Testis (tissue), 2 donors: ENCODE measurements around the gene OPCML.

Experiments used
- POLR2A ChIP-seq: fragments of 450-650 bp; IDR thresholded peaks from one replicate; pipeline ENCODE4 v1.6.1; 2017; ENCODE audit warnings: antibody characterized with exemption, mild to moderate bottlenecking, moderate library complexity
- TF ChIP-seq, protein P1 (sequence below), 3 experiments: fragments of 450-650 bp in 2 of 3; fragments of 200-600 bp in 1 of 3; sonication (generic) in 1 of 3; IDR thresholded peaks; one replicate each; pipeline ENCODE4 v1.5.1; 2016 to 2019; ENCODE audit warnings: antibody characterized with exemption in 3 of 3, mild to moderate bottlenecking in 2 of 3, moderate library complexity in 1 of 3

- no peak for TF ChIP-seq POLR2A
- TF ChIP-seq, protein P1, sequence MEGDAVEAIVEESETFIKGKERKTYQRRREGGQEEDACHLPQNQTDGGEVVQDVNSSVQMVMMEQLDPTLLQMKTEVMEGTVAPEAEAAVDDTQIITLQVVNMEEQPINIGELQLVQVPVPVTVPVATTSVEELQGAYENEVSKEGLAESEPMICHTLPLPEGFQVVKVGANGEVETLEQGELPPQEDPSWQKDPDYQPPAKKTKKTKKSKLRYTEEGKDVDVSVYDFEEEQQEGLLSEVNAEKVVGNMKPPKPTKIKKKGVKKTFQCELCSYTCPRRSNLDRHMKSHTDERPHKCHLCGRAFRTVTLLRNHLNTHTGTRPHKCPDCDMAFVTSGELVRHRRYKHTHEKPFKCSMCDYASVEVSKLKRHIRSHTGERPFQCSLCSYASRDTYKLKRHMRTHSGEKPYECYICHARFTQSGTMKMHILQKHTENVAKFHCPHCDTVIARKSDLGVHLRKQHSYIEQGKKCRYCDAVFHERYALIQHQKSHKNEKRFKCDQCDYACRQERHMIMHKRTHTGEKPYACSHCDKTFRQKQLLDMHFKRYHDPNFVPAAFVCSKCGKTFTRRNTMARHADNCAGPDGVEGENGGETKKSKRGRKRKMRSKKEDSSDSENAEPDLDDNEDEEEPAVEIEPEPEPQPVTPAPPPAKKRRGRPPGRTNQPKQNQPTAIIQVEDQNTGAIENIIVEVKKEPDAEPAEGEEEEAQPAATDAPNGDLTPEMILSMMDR (IDR thresholded peaks at IDR 0.05): no peak
Observed at GRCh38 chr11:132549561-132549960, 982.7 kb downstream of the OPCML start.
